Endothelial cell of umbilical vein (primary cell): Measurements from ENCODE around the gene MTR.

Source experiments
- EZH2 ChIP-seq: IDR thresholded peaks from 2 replicates; pipeline ENCODE4 v1.6.1; 2012; ENCODE audit warnings: borderline replicate concordance, low read depth, mild to moderate bottlenecking, moderate library complexity, low read length, inconsistent platforms; ENCODE audit not compliant: severe bottlenecking
- MAX ChIP-seq: IDR thresholded peaks from 2 replicates; pipeline ENCODE4 v1.6.1; 2011; ENCODE audit not compliant: insufficient read depth, insufficient read length
- MYC ChIP-seq: IDR thresholded peaks from one replicate; pipeline ENCODE4 v1.6.1; 2011; ENCODE audit warnings: mild to moderate bottlenecking, low read depth, low read length
- POLR2A ChIP-seq: IDR thresholded peaks from 2 replicates; pipeline ENCODE4 v1.6.1; 2012; ENCODE audit warnings: low read depth, mild to moderate bottlenecking, control low read depth, low read length
- POLR2AphosphoS5 ChIP-seq: IDR thresholded peaks from 2 replicates; pipeline ENCODE4 v1.6.1; 2012; ENCODE audit warnings: low read depth, mild to moderate bottlenecking, control low read depth, low read length, moderate library complexity; ENCODE audit not compliant: insufficient read depth
- TF ChIP-seq, protein P1 (sequence below), 2 donors: IDR thresholded peaks; 1 replicate in 1 of 2; 2 replicates in 1 of 2; pipeline ENCODE4 v1.5.1; 2011; ENCODE audit warnings: low read length in 2 of 2, mild to moderate bottlenecking in 2 of 2, moderate library complexity in 2 of 2, control low read depth in 1 of 2, inconsistent platforms in 1 of 2, low read depth in 1 of 2; ENCODE audit not compliant: insufficient read depth in 1 of 2; ENCODE audit errors: extremely low read depth in 1 of 2

- TF ChIP-seq, protein P1, sequence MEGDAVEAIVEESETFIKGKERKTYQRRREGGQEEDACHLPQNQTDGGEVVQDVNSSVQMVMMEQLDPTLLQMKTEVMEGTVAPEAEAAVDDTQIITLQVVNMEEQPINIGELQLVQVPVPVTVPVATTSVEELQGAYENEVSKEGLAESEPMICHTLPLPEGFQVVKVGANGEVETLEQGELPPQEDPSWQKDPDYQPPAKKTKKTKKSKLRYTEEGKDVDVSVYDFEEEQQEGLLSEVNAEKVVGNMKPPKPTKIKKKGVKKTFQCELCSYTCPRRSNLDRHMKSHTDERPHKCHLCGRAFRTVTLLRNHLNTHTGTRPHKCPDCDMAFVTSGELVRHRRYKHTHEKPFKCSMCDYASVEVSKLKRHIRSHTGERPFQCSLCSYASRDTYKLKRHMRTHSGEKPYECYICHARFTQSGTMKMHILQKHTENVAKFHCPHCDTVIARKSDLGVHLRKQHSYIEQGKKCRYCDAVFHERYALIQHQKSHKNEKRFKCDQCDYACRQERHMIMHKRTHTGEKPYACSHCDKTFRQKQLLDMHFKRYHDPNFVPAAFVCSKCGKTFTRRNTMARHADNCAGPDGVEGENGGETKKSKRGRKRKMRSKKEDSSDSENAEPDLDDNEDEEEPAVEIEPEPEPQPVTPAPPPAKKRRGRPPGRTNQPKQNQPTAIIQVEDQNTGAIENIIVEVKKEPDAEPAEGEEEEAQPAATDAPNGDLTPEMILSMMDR (IDR thresholded peaks at IDR 0.05; ENCODE audit: extremely low read depth in 1 of 2, insufficient read depth in 1 of 2, low read depth in 1 of 2, low read length in 2 of 2), result no peak
- TF ChIP-seq MYC, result no peak
- no peak for TF ChIP-seq POLR2A
- TF ChIP-seq POLR2AphosphoS5, result no peak
- no peak for TF ChIP-seq EZH2
- no peak for TF ChIP-seq MAX
Measured at GRCh38 chr1:236944556-236944955, 149.5 kb downstream of the MTR start.
